IPS-15b (cell line): ENCODE measurements around the gene HIPK2.

Source experiments
- H3K27me3 ChIP-seq: one replicate; pipeline ENCODE4 v1.6.1; 2013; ENCODE audit warnings: low read length; ENCODE audit not compliant: control insufficient read depth, insufficient read depth
- H3K36me3 ChIP-seq: one replicate; pipeline ENCODE4 v1.6.1; 2013; ENCODE audit warnings: low read length; ENCODE audit not compliant: control insufficient read depth, insufficient read depth
- H3K4me1 ChIP-seq: one replicate; pipeline ENCODE4 v1.6.1; 2013; ENCODE audit warnings: mild to moderate bottlenecking, low read length; ENCODE audit not compliant: control insufficient read depth, insufficient read depth
- H3K4me3 ChIP-seq: one replicate; pipeline ENCODE4 v1.5.1; 2013; ENCODE audit warnings: low read depth, low read length
- H3K9ac ChIP-seq: one replicate; pipeline ENCODE4 v1.6.1; 2013; ENCODE audit warnings: low read depth, mild to moderate bottlenecking, low read length
- H3K9me3 ChIP-seq: one replicate; pipeline ENCODE4 v1.6.1; 2013; ENCODE audit warnings: mild to moderate bottlenecking, low read length; ENCODE audit not compliant: control insufficient read depth, insufficient read depth

Gene HIPK2

GRCh38 chr7:139808846-139809442, 31.1 kb upstream of the HIPK2 start:
- Histone ChIP-seq H3K4me1 (no peaks in the 10 kb centered on the region), H3K27me3 (no peaks in the 10 kb centered on the region), H3K9me3 (peaks cover 2% of the 10 kb centered on the region), H3K4me3 (no peak overlapping the region), H3K9ac (no peak overlapping the region), H3K36me3 (no peaks in the 10 kb centered on the region)

GRCh38 chr7:139808427-139808826, 30.6 kb upstream of the HIPK2 start:
- H3K36me3 ChIP-seq = no peaks in the 10 kb centered on the region
- no peak overlapping the region for H3K9ac ChIP-seq
- H3K27me3 ChIP-seq = no peaks in the 10 kb centered on the region
- H3K9me3 ChIP-seq = peaks cover 7% of the 10 kb centered on the region
- no peaks in the 10 kb centered on the region for H3K4me1 ChIP-seq
- H3K4me3 ChIP-seq = no peak overlapping the region

DNA sequence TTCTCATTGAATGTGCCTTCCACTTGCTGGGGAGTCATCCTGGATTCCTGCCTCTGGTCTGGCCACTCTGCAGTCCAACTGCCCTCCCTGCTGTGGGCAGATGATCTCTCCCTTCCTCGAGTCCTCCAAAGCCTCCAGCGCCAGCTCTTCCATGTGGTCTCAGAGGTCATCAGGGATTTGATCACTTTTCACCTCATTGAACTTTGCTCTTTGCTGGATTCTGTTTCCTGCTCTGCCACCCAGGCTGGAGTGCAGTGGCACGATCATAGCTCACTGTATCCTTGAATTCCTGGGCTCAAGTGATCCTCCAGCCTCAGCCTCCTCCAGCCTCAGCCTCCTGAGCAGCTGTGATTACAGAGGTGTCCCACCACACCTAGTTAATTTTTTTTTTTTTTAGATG, 29.2 kb upstream of the HIPK2 start:
- Histone ChIP-seq H3K9me3 (peaks cover 9% of the 10 kb centered on the region), H3K36me3 (no peaks in the 10 kb centered on the region), H3K4me3 (no peak overlapping the region), H3K9ac (no peak overlapping the region), H3K27me3 (no peaks in the 10 kb centered on the region), H3K4me1 (no peaks in the 10 kb centered on the region)

GRCh38 chr7:139804571-139804970, 26.8 kb upstream of the HIPK2 start:
- H3K4me1 ChIP-seq = no peaks in the 10 kb centered on the region
- H3K9ac ChIP-seq = no peak overlapping the region
- H3K36me3 ChIP-seq = no peaks in the 10 kb centered on the region
- peaks cover 9% of the 10 kb centered on the region for H3K9me3 ChIP-seq
- H3K4me3 ChIP-seq = no peak overlapping the region
- no peaks in the 10 kb centered on the region for H3K27me3 ChIP-seq

DNA sequence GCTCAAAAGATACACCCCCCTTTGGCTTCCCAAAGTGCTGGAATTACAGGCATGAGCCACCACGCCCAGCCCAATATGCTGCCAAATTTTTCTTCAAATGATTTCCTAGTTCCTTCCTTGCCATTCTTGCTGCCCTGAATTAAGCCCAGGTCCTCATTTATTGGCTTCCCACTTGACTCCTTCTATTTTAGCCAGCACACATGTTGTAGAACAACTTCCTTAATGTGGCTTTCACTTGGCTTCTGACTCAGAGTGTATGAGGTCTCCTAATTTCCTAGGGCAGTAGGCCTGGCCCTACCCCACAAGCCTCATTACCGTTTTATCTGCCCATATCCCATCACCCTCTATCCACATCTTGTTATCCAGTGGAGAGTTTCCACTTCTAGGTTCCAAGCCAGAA, 21.8 kb upstream of the HIPK2 start:
- Histone ChIP-seq H3K27me3 (no peaks in the 10 kb centered on the region), H3K9me3 (peaks cover 9% of the 10 kb centered on the region), H3K36me3 (no peaks in the 10 kb centered on the region), H3K4me3 (no peak overlapping the region), H3K4me1 (no peaks in the 10 kb centered on the region), H3K9ac (no peak overlapping the region)

DNA sequence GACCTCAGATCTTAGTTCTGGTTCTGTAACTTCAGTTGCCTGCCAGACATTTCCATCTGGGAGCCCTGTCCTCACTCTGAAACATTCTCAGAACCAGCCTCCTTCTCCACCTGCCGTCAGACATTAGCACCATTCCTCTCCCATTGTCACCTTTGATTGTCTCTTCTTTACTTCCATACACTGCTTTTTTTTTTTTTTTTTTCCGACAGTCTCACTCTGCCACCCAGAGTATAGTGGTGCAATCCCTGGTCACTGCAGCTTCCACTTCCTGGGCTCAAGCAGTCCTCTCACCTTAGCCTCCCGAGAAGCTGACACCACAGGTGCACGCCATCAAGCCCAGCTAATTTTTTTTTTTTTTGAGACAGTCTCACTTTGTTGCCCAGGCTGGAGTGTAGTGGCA, 21.1 kb upstream of the HIPK2 start:
- Histone ChIP-seq H3K4me3 (no peak overlapping the region), H3K27me3 (no peaks in the 10 kb centered on the region), H3K9ac (no peak overlapping the region), H3K4me1 (no peaks in the 10 kb centered on the region), H3K9me3 (peaks cover 6% of the 10 kb centered on the region), H3K36me3 (no peaks in the 10 kb centered on the region)

DNA sequence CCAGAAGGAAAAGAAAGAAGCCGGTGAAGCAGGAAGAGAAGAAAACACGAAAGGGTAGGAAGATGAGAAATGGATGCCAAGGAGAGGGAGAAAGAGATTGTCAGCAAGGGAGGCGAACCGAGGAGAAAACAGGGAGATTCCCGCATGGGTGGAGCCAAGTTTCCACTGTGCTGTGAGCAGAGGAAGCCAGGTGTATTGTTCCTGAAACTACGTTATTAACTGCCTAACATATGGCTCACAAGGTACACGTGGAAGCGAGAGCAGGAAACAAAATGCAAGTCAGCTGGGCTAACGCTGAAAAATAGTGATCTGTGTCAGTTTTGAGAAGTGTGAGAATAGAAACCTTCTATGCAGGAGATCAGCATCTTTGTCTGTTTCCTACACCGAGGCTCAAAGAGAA, 20.4 kb upstream of the HIPK2 start:
- Histone ChIP-seq H3K4me3 (no peak overlapping the region), H3K27me3 (no peaks in the 10 kb centered on the region), H3K4me1 (no peaks in the 10 kb centered on the region), H3K36me3 (no peaks in the 10 kb centered on the region), H3K9me3 (no peaks in the 10 kb centered on the region), H3K9ac (no peak overlapping the region)

DNA sequence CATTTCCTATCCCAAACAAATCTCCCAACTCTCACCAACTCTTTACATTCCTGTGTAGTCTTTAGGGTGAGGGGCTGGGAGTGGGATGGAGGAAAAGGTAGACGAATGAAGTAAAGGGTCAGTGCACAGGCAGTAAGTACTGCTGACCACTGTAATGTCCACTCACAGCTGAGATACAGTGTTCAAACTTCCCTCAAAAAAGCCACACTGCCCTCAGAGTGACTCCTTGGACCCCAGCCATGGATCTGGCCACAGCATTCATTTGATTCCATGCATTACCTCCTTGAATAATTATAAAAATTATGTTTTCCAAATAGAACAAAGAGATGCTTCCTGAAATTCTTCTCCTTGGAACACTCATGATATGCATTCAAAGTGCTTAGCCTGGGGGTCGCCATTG, 19.8 kb upstream of the HIPK2 start:
- Histone ChIP-seq H3K9ac (no peak overlapping the region), H3K27me3 (no peaks in the 10 kb centered on the region), H3K36me3 (no peaks in the 10 kb centered on the region), H3K4me3 (no peak overlapping the region), H3K9me3 (no peaks in the 10 kb centered on the region), H3K4me1 (no peaks in the 10 kb centered on the region)

- no peak overlapping the region for H3K9ac ChIP-seq
- H3K27me3 ChIP-seq = no peaks in the 10 kb centered on the region
- H3K4me3 ChIP-seq = no peak overlapping the region
- no peaks in the 10 kb centered on the region for H3K9me3 ChIP-seq
- no peaks in the 10 kb centered on the region for H3K4me1 ChIP-seq
- no peaks in the 10 kb centered on the region for H3K36me3 ChIP-seq
These were observed 13.5 kb upstream of the HIPK2 start for GRCh38 chr7:139791316-139791715.

DNA sequence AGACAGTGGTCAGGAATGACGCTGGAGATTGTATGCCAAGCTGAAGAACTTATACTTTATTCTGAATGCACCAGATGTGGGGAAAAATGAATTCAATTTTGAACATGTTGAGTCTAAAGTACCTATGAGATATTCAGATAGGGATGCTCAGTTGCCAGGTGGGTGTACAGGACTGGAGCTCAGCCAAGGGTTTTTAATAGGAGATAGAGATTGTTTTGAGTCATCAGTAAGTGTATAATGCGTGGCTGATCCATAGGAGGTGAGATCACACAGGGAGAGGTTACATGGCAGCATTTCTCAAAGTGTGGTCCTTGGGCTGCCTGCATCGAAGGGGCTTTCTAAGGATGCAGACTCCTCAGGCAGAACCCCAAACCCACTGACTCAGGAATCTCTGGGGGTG, 6.8 kb upstream of the HIPK2 start:
- Histone ChIP-seq H3K9ac (no peak overlapping the region), H3K36me3 (no peaks in the 10 kb centered on the region), H3K4me1 (peaks cover 6% of the 10 kb centered on the region), H3K4me3 (no peak overlapping the region), H3K27me3 (peaks cover 17% of the 10 kb centered on the region), H3K9me3 (no peaks in the 10 kb centered on the region)

DNA sequence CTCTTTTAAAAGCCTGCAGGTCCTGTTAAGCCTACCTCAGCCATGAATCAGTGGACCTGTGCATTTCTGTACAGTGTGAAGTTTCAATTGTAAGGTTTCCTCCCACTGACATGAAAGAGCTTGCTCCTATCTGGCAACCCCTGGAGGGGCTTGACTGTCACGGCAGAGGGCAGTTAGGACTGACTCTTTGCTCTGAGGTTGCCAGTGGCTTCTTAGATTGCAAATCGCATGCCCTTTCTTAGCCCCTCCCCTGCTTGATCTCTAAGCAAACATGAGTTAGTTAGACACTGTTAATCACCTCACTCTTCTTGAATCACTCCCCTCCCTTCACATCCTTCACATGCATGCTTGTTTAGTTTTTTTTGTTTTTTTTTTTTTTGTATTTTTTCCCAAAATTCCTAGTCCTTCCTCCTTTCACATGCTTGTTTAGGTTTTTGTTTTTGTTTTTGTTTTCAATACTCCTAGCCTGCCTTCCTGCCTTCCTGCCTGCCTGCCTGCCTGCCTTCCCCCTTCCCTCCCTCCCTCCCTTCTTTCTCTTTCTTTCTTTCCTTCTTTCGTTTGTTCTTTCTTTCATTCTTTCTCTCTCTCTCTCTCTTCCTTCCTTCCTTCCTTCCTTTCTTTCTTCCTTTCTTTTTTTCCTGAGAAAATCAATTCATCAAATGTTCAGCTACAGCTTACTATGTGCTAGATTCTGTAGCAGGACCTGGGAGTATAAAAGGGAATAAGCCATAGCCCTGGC, 6.0 kb upstream of the HIPK2 start:
- no peaks in the 10 kb centered on the region for H3K36me3 ChIP-seq
- no peaks in the 10 kb centered on the region for H3K9me3 ChIP-seq
- H3K9ac ChIP-seq = no peak overlapping the region
- peaks cover 7% of the 10 kb centered on the region for H3K4me1 ChIP-seq
- no peak overlapping the region for H3K4me3 ChIP-seq
- peaks cover 25% of the 10 kb centered on the region for H3K27me3 ChIP-seq

DNA sequence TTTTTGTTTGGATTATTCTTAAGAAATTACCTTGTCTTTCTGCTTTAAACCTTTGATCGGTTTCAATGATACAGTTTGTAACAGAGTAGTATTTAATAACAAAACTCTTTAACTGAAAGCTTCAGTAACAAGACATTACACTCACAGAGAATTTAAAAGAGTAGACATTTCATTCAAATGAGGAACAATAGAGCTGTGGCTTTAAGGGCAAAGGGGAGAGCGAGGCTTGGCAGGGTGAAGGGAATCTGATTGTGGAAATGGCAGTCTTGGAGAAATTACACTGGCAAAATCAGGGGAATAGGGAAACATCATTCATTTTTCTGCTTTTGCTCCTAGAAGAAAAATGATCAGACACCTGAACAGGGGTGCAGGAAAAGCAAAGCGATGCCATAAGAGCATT, 5.1 kb upstream of the HIPK2 start:
- Histone ChIP-seq H3K4me1 (peaks cover 9% of the 10 kb centered on the region), H3K9me3 (no peaks in the 10 kb centered on the region), H3K9ac (no peak overlapping the region), H3K36me3 (no peaks in the 10 kb centered on the region), H3K27me3 (peaks cover 31% of the 10 kb centered on the region), H3K4me3 (no peak overlapping the region)
